HG03442 (cell line): ENCODE data around the gene FYB1.
A peak's percentile ranks its signal among the peaks of the same experiment; 100 is the strongest.
"Not testable (repeated sequence)": the region's sequence is repeated elsewhere in the genome, so short reads cannot be mapped to it uniquely, and the experiment has no call there.

Source experiments
- ATAC-seq: cut with Tn5 transposase; IDR thresholded peaks from one replicate; pipeline ENCODE4 v1.9.1; 2021; ENCODE audit warnings: mild to moderate bottlenecking, moderate library complexity; ENCODE audit not compliant: unreplicated experiment

The FYB1 gene

GRCh38 chr5:39190311-39191102, 28.9 kb downstream of the FYB1 start:
- no peak for ATAC-seq

- no peak for ATAC-seq
Measured at GRCh38 chr5:39189292-39189955, 29.9 kb downstream of the FYB1 start.

GRCh38 chr5:39187831-39188731, 31.3 kb downstream of the FYB1 start:
- no peak for ATAC-seq

GRCh38 chr5:39186722-39187539, 32.4 kb downstream of the FYB1 start:
- no peak for ATAC-seq

- ATAC-seq = no peak
Measured at GRCh38 chr5:39186289-39186688, 33.1 kb downstream of the FYB1 start.

- no peak for ATAC-seq
Measured at GRCh38 chr5:39185761-39186160, 33.6 kb downstream of the FYB1 start.

- not testable (repeated sequence) for ATAC-seq
Measured at GRCh38 chr5:39179561-39179960, 39.8 kb downstream of the FYB1 start.

GRCh38 chr5:39178861-39179260, 40.5 kb downstream of the FYB1 start:
- ATAC-seq = no peak

GRCh38 chr5:39178171-39178570, 41.2 kb downstream of the FYB1 start:
- ATAC-seq = no peak

GRCh38 chr5:39177631-39177964, 41.8 kb downstream of the FYB1 start:
- ATAC-seq = peak; percentile 48

- no peak for ATAC-seq
Measured at GRCh38 chr5:39176759-39177630, 42.4 kb downstream of the FYB1 start.

GRCh38 chr5:39175273-39175955, 43.9 kb downstream of the FYB1 start:
- no peak for ATAC-seq

GRCh38 chr5:39173069-39173468, 46.3 kb downstream of the FYB1 start:
- no peak for ATAC-seq

GRCh38 chr5:39172593-39172992, 46.8 kb downstream of the FYB1 start:
- no peak for ATAC-seq

- ATAC-seq = no peak
Measured at GRCh38 chr5:39171647-39172046, 47.7 kb downstream of the FYB1 start.

GRCh38 chr5:39169081-39169480, 50.3 kb downstream of the FYB1 start:
- ATAC-seq = no peak

GRCh38 chr5:39167972-39168342, 51.4 kb downstream of the FYB1 start:
- no peak for ATAC-seq

GRCh38 chr5:39167141-39167971, 52.0 kb downstream of the FYB1 start:
- no peak for ATAC-seq
